ENCODE measurements around the gene VSIG10L. TPM values are rescaled to one million over a fixed set of nuclear protein-coding genes. Genes with fewer than 3 reads are reported as not detected.

The VSIG10L gene
- total RNA-seq, 4 donors from 2014 or later = 0.21 to 0.56 (median 0.28) TPM

DNA sequence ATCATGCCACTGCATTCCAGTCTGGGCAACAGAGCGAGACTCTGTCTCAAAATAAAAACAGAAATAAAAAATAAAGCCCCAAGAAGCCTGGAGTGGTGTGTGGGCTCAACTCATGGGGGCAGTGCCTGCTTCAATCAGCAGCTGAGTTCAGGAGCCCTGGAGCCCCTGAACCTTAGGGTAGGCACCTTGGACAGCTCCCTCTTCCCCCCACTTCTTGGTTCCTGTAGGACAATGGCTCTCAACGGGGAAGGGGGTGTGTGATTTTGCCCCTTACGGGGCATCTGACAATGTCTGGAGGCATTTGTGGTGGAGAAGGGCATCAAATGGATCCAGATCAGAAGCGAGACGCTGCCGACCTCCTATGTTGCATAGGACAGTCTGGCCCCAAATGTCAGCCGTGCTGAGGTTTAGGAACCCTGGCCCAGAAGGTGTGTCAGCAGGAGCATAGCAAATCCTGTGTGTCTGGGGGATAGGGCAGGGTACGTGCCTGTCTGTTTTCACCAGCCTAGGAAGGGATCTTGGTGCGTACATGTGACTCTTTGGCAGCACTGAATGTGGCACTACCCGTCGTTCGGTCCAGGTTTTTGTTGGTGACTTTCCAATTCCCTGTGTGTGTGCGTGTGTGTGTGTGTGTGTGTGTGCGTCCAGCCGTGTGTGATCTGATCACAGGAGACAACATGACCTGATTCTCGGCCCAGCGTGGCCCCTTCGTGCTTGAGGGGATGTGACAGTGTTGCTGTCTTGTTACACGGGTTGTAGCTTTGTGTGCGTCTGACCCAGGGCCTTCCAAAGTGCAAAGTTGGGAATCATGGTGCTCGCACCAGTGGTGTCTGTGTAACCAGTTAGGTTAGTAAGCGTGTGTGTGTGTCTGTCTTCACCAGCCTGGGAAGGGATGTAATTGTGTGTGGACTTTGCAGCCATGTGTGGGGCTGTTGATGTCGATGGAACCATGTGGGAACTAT, 23.0 kb downstream of the VSIG10L start:
- Histone ChIP-seq H3K27ac (no peak overlapping the region), H3K4me1 (no peaks in the 10 kb centered on the region), H3K4me3 (replicated peaks in 1 of 3) (no peak overlapping the region), H3K9me3 (no peaks in the 10 kb centered on the region), H3K36me3 (no peaks in the 10 kb centered on the region), H3K27me3 (no peaks in the 10 kb centered on the region)
- no peak for TF ChIP-seq CTCF (IDR thresholded peaks at IDR 0.05)
- TF ChIP-seq POLR2A (IDR thresholded peaks at IDR 0.05) = no peak
- DNase-seq = no peak
- intact Hi-C loops (cut with DNase I) = no loop called here
- 54 to 60% methylated on average over 20 to 21 of the region's 23 CpGs for WGBS, 2 donors

DNA sequence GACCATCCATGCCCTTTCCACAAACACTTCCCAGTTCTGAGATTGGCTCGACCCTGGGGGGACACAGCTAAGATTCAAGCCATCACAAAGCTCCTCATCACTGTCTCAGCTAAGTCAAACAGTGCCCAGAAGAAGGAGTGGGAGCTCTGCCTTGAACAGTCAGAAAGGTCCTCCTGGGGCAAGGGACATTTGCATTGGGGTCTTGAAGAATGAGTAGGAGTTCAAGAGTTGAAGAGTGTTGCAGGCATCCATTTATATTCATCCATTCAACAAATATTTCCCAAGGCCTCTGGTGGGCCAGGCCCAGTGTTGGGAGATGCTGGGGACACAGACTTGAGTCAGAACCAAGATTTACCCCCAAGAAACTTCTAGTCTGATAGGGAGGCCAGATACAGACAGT, 24.0 kb downstream of the VSIG10L start:
- Histone ChIP-seq H3K36me3 (no peaks in the 10 kb centered on the region), H3K4me3 (replicated peaks in 1 of 3) (no peak overlapping the region), H3K9me3 (no peaks in the 10 kb centered on the region), H3K27ac (no peak overlapping the region), H3K4me1 (no peaks in the 10 kb centered on the region), H3K27me3 (no peaks in the 10 kb centered on the region)
- intact Hi-C loops (cut with DNase I) = no loop called here
- DNase-seq = no peak
- 69 to 80% methylated on average over 1 of the region's 1 CpG for WGBS, 2 donors
- no peak for TF ChIP-seq POLR2A (IDR thresholded peaks at IDR 0.05)
- no peak for TF ChIP-seq CTCF (IDR thresholded peaks at IDR 0.05)

GRCh38 chr19:51317376-51317775, 24.6 kb downstream of the VSIG10L start:
- no peak for DNase-seq
- intact Hi-C loops (cut with DNase I) = no loop called here
- Histone ChIP-seq H3K27me3 (no peaks in the 10 kb centered on the region), H3K4me1 (no peaks in the 10 kb centered on the region), H3K9me3 (no peaks in the 10 kb centered on the region), H3K36me3 (no peaks in the 10 kb centered on the region), H3K27ac (no peak overlapping the region), H3K4me3 (replicated peaks in 1 of 3) (no peak overlapping the region)
- 75 to 91% methylated on average over 2 to 3 of the region's 3 CpGs for WGBS, 2 donors
- TF ChIP-seq POLR2A (IDR thresholded peaks at IDR 0.05) (no peak), CTCF (IDR thresholded peaks at IDR 0.05) (no peak)

DNA sequence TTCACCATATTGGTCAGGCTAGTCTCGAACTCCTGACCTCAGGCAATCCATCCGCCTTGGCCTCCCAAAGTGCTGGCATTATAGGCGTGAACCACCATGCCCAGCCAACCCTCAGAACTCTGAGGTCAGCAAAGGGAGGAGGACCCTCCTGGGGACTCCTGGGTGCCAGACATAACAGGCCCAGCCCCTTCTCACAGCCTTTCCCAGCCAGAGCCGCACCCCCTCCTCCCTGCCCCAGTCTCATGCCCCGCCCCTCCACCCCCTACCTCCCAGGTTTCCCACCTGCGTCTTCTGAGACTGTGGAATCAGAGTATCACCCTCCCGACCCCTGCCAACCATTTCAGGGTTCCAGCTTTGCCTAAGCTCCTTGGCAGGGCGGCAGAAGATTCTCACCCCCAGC, 25.3 kb downstream of the VSIG10L start:
- H3K4me3 ChIP-seq (replicated peaks in 1 of 3) = no peak overlapping the region
- DNase-seq = no peak
- no peak for TF ChIP-seq POLR2A (IDR thresholded peaks at IDR 0.05)
- no peak for TF ChIP-seq CTCF (IDR thresholded peaks at IDR 0.05)
- H3K36me3 ChIP-seq = no peaks in the 10 kb centered on the region
- peaks cover 3% of the 10 kb centered on the region for H3K27me3 ChIP-seq
- WGBS, 2 donors = 68 to 75% methylated on average over 8 of the region's 8 CpGs
- no peaks in the 10 kb centered on the region for H3K9me3 ChIP-seq
- no peak overlapping the region for H3K27ac ChIP-seq
- intact Hi-C loops (cut with DNase I) = no loop called here
- H3K4me1 ChIP-seq = no peaks in the 10 kb centered on the region
